GM18517 (cell line): ENCODE measurements around the gene MPPED1.

Experiments used
- ATAC-seq: cut with Tn5 transposase; IDR thresholded peaks from one replicate; pipeline ENCODE4 v1.9.1; 2021; ENCODE audit warnings: mild to moderate bottlenecking, moderate library complexity; ENCODE audit not compliant: unreplicated experiment

The MPPED1 gene

DNA sequence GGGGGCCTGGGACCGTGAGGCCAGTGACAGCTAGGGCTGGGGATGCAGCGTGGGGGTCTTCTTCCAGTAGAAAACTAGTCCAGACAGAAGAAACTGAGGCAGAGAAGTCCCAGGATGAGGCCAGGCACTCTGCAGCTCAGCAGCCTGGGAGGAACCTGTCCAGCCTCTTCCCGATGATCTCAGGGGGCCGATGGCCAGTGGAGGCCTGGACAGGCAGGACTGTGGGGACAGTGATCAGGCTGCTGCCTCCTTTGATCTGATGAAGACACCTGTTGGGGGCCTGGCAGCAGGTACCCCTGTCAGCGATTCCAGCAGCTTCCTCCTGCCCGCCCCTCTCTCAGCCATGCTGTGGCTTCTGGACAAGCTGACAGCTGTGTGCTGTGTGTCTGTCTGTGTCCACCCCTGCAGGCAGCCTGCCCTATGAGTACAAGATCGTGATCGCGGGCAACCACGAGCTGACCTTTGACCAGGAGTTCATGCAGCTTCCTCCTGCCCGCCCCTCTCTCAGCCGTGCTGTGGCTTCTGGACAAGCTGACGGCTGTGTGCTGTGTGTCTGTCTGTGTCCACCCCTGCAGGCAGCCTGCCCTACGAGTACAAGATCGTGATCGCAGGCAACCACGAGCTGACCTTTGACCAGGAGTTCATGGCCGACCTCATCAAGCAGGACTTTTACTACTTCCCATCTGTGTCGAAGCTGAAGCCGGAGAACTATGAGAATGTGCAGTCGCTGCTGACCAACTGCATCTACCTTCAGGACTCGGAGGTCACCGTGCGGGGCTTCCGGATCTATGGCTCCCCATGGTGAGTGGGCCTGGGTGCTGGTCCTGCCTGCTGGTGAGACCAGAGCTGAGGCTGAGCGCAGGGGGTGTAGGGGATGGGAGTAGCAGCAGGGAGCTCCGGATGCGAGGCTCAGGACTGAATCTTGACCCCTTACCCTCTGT is 62.6 kb downstream of the MPPED1 start:
- ATAC-seq: no peak

DNA sequence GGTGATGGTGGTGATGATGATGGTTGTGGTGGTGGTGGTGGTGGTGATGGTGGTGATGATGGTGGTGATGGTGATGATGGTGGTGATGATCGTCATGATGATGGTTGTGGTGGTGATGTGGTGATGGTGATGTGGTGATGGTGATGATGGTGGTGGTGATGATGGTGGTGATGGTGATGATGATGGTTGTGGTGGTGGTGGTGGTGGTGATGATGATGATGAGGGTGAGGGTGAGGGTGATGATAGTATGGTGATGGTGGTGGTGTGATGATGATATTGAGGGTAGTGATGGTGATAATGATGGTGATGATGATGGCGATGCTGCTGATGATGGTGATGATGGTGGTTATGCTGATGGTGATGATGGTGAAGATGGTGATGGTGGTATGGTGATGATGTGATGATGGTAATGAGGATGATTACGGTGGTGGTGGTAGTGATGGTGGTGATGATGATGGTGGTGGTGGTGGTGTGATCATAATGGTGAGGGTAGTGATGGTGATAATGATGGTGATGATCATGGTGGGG is 63.8 kb downstream of the MPPED1 start:
- no peak for ATAC-seq

DNA sequence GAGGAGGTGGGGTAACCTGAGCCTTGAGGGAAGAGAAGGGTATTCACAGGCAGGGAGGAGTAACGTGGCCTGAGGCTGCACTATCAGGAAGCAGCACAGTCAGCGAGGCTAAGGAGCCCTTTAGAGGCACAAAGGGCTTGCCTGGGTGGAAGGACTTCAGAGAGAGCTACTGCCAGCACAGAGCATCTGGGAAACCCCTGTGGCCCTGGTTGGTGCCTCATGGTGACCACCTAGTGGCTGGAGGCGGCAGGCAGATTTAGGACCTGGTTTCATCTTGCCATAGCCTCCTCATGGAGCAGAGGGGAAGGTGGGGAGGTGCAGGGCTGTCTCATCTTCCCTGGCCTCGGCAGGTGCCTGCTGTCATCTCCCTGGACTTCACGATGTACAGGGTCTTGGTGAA is 64.5 kb downstream of the MPPED1 start:
- no peak for ATAC-seq

DNA sequence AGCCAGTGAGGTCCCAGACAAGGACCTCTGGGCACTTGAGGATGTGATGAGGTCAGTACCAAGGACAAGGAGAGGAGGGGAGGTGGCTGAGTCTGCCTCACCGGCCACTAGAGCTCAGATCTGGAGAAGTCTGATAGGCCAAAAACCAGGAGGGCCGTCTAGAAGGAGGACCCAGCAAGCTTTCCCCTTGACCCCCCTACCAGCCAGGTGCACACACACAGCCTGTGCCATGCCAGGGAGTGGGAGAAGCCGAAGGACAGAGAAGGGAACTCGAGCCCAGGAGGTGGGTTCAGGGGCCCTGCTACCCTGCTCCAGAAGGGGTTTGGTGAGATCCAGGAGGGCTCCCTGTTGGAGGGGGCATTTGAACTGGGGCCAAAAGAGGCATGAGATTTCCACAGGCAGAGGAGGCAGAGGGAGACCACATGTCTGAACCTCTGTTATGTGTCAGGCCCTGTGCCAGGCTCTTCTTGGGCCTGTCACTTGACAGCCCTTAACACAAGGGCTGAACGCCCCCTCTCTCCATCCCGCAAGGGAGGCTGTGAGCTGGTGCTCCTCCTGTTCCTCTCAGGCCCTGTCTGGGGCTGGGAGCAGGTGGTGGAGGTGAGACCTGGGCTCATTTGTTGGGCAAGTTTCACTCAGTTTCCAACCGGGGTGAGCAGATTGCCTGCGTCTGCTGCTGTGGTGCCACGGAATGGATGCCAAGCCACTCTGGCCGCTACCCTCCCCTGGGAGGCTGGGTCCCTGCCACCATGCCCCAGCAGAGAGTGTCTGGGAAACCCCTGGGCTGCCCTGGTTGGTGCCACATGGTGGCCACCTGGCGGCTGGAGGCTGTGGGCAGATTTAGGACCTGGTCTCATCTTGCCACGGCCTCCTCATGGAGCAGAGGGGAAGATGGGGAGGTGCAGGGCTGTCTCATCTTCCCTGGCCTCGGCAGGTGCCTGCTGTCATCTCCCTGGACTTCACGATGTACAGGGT is 65.2 kb downstream of the MPPED1 start:
- no peak for ATAC-seq

DNA sequence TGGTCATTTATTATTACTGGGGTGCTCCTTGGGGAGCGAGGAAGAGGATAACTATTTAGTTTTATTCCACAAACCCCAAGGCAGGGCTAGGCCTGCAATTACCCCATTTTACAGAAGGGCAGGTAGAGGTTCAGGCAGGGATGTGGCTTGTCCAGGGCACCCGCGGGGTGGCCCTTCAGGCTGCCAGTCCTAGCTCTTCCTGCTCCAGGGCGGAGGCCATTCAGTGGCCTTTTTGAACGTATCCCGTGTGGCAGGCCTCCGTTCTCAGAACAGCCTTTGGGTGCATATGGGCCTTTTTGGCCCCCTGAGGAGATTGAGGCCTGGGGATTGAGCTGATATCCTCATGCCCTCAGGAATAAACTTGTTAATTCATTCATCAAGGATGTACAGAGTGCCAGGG is 66.2 kb downstream of the MPPED1 start:
- no peak for ATAC-seq

DNA sequence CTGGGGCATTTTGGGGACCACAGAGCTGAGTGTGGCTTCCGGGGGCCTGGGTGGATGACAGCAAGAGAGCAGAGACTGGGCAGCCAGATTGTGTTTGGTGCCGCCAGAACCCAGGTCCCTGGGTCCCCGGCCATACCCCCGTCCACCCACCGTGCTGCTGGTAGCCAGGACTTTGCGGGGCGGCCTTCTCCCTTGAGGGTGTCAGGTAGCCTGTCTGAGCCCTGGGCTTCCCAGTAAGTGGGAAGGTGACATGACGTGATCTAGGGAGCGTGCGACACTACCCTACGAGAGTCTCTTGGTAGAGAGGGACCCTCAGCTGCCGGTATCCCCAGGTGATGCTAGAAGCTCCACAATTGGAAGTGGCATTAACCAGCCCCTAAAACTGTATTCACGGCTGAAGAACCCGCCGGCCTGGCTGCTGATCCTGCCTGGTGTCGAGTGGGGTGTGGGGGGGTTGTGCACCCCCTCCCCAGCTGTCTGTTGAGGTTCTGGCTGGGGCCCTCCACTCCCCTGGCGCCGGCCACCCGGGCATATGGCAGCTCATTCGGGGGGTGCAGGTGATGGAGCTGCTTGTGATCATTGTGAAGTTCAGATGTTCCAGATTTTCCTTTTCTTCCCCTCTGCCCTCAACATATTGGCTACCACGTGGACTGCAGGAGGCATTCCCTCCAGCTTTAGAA is 66.9 kb downstream of the MPPED1 start:
- no peak for ATAC-seq

DNA sequence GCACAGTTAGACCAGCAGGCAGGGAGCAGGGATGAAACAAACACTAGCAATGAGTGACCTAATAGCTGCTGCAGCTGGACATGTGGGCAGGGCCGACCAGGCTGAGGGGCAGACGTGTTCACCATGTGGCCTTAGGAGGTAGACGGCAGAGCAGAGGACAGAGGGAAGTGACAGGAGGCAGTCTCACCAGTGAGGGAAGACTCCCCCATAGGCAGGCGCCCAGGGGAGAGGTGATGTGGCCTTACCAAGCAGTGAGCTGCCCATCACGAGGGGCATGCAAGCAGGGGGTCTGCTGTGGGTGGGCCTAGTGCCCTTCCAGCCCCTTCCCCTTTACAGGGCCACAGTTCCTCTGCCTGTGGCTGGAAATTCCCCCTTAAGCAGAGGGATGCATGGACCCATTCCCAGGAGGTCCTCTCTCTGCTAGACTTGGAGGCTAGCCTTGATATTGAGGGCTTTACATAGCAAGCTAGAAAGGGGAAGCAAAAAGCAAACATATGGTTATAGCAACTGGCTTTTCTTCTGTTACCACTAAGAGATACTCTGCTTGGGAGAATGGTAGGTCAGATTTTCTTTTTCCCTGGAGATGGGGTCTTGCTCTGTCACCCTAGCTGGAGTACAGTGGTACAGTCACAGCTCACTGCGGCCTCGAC is 67.6 kb downstream of the MPPED1 start:
- no peak for ATAC-seq

DNA sequence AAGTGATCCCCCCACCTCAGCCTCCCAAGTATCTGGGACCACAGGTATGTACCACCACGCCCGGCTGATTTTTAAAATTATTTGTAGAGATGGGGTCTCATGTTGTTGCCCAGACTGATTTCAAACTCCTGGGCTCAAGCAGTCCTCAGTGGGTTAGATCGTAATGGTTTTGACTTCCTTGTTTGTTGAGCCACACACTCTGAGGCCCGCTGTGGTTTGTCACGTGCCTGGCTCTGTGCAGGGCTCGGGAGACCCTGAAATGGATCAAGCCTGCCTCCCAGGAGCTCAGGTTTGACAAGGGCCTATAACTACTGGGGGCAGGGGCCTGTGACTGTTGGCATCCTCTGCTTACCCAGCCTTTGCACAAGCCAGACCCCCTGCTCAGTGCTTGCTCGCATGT is 68.1 kb downstream of the MPPED1 start:
- no peak for ATAC-seq

DNA sequence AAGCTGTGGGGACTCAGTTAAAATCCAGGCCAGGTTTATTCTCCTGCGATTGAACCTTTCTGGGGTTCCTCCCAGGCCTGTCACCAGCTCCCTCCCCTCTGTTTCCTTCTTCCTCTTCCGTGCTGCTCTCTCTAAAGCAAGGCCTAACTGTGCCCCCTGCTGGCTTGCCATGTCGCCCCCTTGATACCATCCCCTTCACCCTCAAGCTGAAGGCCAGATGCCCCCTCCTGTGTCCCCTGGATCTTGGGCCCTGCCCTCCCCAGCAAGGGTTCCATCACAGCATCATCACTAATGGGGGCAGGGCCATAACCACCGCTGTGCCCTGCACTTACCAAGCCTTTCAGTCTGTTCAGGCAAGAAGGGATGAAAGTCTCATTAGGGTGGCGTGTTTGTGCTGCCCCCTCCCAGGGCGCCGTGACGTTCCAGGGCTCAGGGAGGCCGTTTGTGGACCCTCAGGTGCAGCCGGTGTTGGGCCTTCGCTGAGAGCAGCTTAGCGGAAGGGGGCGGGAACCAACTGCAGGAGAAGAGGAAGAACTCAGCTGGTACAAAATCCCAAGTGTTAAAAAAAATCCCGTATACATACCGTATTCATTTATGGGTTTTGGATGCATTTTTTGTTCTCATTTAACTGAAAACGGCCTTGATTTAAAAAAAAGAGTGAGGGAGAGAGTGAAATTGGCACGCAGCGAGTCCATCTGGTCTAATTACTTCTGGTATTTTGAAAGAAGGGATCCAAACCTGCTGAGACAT is 69.9 kb downstream of the MPPED1 start:
- no peak for ATAC-seq

DNA sequence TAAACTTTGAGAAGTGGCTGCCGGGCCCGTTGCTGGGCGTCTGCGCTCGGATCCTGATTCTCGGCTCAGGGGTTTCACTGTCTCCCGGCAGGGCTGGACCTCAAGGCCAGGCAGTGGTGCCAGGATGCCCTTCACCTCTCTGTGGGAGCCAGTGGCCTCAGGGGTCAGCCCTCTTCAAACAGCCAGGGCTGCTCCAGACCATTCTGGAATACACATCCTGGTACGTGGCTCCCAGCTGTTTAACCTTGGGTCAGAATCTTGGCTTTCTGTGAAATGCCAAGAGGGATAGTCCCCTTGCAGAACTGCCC is 70.5 kb downstream of the MPPED1 start:
- ATAC-seq: no peak

DNA sequence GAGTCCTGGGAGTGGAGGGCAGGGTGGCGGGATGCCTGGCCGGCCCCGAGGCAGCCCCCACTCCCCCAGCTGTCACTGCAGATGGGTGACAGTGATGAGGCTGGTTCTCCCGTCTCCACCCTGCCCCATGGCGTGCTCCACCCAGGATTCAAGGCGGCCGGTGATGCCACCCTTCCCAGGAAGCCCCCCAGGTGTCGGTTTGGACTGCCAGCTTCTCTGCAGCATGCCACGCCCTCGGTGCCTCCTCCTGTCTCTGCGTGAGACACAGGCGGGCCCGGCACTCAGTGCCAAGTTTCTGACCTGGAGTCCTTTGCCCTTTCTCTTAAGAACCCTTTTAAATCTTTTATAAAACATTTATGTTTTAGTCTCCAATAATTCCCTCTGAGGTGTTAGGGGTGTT is 71.5 kb downstream of the MPPED1 start:
- no peak for ATAC-seq

DNA sequence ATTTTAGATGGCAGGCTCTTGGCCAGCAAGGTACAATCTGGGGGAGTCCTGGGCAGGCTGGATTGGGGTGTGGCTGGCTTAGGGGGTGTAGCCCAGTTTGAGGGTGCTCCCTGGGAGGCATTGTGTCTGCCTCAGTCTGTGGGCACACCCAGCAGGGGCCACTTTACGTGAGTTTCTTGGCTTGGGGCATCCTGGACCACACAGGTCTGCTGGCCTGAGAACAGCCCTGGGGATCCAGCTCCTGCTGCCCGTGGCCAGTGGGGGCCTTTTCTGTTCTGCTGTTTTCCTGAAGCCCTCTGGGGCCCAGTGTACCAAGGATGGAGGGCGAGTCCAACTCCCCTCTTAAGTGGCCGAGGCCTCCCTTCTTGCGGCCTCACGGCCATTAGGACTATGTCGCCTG is 71.9 kb downstream of the MPPED1 start:
- ATAC-seq: no peak

DNA sequence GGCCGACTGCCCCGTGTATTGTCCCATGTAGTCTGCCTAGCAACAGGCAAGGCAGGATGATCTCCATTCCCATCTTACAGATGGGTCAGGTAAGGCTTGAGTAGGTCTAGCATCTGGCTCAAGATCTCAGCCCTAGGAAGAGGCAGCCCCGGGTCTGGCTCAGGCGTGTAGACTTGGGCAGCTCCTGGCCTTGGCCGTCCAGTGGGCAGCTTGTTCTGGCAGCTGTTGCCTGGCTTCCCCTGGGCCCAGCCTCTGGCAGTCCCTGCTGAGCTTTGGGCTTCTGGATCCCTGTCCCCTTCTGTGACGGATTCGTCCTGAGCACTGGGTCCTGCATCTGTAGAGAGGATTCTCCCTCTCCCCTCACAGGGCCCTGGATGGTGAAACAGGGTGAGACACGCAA is 72.4 kb downstream of the MPPED1 start:
- ATAC-seq: no peak

DNA sequence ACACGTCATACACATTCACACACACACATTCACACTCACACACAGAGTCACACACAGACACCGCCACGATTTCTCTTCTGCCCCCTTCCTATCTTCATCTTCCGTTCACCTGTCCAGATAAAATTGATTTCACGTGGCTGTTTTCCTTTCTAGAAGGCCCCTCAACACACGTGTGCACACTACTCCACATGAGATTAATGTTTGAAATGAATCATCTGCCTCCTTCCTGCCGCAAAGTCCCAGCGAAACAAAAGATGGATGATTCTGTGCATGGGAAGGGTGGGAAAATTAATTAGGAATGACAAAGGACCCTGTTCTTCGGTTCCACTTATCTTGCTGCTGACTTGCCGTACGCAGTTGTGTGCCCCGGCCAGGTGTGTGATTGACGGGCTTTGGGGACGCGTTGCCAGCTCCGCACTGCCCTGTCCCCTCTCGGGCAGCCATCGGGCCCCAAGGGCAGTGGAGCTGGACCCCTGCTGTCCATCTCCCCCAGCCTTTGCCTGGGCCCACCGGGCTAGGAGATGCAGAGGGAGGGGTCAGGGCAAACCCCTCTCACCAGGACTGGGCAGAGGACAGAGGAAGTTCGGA is 73.8 kb downstream of the MPPED1 start:
- ATAC-seq: no peak

DNA sequence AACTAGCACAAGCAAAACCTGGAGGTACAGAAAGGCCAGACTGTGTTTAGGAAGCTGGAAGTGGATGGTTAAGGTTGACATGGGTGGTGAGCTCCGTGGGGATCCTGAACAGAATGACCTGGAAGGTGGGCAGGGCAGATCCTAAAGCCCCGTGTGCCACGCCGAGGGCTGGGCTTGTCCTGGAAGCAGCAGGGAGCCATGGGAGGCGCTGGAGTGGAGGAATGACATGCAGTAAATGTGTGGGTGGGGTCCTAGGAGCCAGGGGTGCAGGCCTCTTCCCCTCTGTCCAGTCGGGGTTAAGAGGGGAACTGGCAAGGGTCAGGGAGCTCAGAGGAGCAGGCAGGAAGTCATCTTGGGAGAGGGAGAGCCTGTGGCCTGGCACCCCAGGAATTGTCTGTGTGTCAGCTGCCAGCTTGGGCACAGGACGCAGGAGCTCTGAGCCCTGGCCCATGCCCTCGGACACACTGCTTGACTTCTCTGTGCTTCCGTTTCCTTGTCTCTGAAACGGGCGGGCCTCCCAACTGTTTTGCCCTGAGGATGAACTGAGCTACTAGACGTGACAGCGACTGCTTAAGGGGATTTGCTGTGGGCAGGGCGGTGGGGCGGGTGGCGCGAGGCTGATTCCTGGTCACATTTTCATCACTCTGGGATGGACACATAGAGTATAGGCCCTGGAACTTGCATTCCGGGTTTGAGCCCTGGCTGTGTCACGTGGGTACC is 75.7 kb downstream of the MPPED1 start:
- ATAC-seq: no peak

DNA sequence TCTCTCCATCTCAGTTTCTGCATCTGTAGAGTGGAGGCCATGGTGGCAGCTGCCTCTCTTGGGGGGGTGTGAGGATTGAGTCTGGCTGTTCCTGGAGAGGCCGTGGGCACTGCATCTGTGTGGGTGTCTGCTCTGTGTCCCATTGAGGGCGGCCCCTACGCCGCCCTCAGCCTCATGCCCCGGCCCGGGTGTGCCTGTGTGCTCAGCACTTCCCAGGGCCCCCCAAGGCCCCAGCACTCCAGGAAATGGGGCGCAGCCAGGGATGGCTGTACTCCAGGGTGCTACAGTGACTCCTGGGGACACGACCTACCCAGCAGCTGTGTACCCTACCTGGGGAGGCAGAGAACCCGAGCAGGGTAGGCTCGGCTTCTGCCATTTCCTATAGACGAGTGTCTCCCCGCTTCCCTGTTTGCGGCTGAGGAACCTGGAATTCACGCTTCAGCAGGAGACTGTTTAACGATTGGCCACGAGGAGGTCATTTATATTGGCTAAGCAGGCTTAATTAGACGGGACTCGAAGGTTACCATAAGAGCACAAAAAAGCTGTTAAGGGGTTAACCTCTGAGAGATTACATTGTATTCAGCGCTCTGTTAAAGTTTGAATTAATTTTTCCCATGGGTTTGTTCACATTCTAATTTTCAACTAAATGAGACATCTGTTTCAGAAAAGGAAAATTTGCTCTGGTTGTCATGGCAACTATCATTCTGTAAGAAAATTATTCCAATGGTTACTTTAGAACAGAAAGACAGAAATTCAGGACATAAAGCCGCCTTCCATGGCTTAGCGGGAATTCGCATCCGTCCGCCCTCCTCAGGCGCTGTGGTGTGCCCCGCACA is 76.4 kb downstream of the MPPED1 start:
- ATAC-seq: no peak

DNA sequence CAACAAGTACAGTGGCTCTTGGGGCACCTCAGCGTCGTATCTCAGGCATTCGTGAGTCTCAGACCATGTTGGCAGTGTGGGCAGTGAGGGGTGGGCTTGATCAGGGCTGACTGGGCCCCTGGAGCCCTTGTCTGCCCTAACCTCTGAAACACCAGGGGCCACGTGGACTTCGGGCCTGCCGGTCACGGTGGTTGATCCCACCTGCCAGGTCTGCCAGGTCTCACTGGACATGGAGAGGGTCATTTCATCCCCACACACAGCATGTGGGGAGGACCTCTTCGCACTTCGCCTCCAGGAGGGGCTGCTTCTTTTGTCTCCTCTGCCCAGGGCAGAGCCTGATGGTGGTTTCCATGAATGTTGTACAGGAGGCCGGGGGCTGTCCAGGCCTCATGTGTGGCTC is 77.1 kb downstream of the MPPED1 start:
- no peak for ATAC-seq

DNA sequence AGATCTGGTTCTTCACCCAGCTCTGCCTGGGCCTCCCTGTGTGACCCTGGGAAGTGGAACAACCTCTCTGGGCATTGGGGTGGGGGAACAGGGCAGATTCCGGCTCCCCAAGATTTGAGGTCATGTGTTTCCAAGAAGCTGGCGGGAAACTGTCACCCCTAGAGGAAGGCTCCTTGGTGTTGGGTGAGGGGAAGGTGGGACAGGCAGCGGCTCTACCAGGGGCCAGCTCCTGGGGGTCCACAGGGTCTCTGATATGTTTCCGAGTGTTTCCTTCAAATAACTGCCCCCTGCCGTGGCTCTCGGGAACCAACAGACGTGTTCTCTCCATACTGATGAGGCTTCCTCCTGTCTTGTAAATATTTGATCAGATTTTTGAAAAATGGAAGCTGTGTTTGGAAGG is 78.5 kb downstream of the MPPED1 start:
- no peak for ATAC-seq
